Spleen (tissue), 11 donors: Measurements from ENCODE around the gene OMA1. TPM values are rescaled to one million over a fixed set of nuclear protein-coding genes. Genes with fewer than 3 reads are reported as not detected.

ENCODE experiments used
- DNase-seq: peaks from one replicate; pipeline ENCODE4 v3.0.0-alpha.2; 2020
- H3K27ac ChIP-seq, 8 donors: fragments of 200-600 bp; sonication (generic) in 7 of 8; 1 replicate in 4 of 8; 2 replicates in 4 of 8; pipeline versions ENCODE4 v1.5.0 to v1.8.0; 2016 to 2021; ENCODE audit warnings: inconsistent platforms in 4 of 8, mild to moderate bottlenecking in 4 of 8, moderate library complexity in 1 of 8
- H3K27me3 ChIP-seq, 7 donors: fragments of 200-600 bp; sonication (generic) in 6 of 7; replicated peaks in 1 of 7; 1 replicate in 4 of 7; 2 replicates in 3 of 7; pipeline versions ENCODE4 v1.5.0 to v1.8.0; 2016 to 2021; ENCODE audit warnings: inconsistent platforms in 3 of 7, mild to moderate bottlenecking in 1 of 7
- H3K36me3 ChIP-seq, 6 donors: fragments of 200-600 bp; sonication (generic) in 5 of 6; 1 replicate in 4 of 6; 2 replicates in 2 of 6; pipeline versions ENCODE4 v1.5.0 to v1.8.0; 2016 to 2021; ENCODE audit warnings: inconsistent platforms in 2 of 6
- H3K4me1 ChIP-seq, 6 donors: fragments of 200-600 bp; sonication (generic) in 5 of 6; 1 replicate in 3 of 6; 2 replicates in 3 of 6; pipeline versions ENCODE4 v1.5.0 to v1.8.0; 2016 to 2021; ENCODE audit warnings: inconsistent platforms in 3 of 6
- H3K4me3 ChIP-seq, 8 donors: fragments of 200-600 bp; sonication (generic) in 7 of 8; 1 replicate in 4 of 8; 2 replicates in 4 of 8; pipeline versions ENCODE4 v1.5.0 to v1.8.0; 2016 to 2021; ENCODE audit warnings: inconsistent platforms in 4 of 8, mild to moderate bottlenecking in 4 of 8, moderate library complexity in 2 of 8
- H3K9me3 ChIP-seq, 8 donors: fragments of 200-600 bp; sonication (generic) in 7 of 8; 1 replicate in 4 of 8; 2 replicates in 4 of 8; pipeline versions ENCODE4 v1.5.0 to v1.8.0; 2016 to 2021; ENCODE audit warnings: inconsistent platforms in 4 of 8
- CTCF ChIP-seq, 11 experiments: fragments of 200-600 bp in 7 of 11; fragments of 450-650 bp in 4 of 11; sonication (generic) in 4 of 11; IDR thresholded peaks in 8 of 11; conservative IDR thresholded peaks in 3 of 11; 1 replicate in 7 of 11; 2 replicates in 4 of 11; pipeline versions ENCODE4 v1.4.0 to v1.8.0; 2016 to 2021; ENCODE audit warnings: antibody characterized with exemption in 11 of 11, inconsistent platforms in 4 of 11, mild to moderate bottlenecking in 1 of 11
- POLR2A ChIP-seq, 3 donors: fragments of 450-650 bp; IDR thresholded peaks; one replicate each; pipeline ENCODE4 v1.5.1; 2017; ENCODE audit warnings: antibody characterized with exemption in 3 of 3, mild to moderate bottlenecking in 1 of 3
- POLR2AphosphoS5 ChIP-seq, 3 donors: sonication (generic); formaldehyde crosslinking; IDR thresholded peaks; one replicate each; pipeline ENCODE4 v1.5.1; 2017; ENCODE audit warnings: antibody characterized with exemption in 3 of 3
- WGBS, 5 donors: extraction: QIAGEN DNeasy Blood & Tissue Kit in 3 of 5; methylation state at CpG; one replicate each; pipeline versions ENCODE4 v1.1.5 to v1.1.7; 2013 to 2018; 5-methylcytosine and 5-hydroxymethylcytosine counted together
- intact Hi-C: fragments of 100-400 bp; cut with DNase I; formaldehyde crosslinking; loops from one replicate; pipeline ENCODE4 v1.15.0; 2023; ENCODE audit warnings: low total_unique reads
- polyA plus RNA-seq, 3 donors: library from polyadenylated mRNA; stranded (reverse); fragments of 200-250 nt; gene quantifications; one replicate each; pipeline ENCODE4 v1.2.1, GENCODE V29; 2013
- total RNA-seq, 7 donors: library from RNA; depleted of rRNA in 3 of 7; stranded (reverse); fragments of >200 nt in 3 of 7; fragmentation: NEBNext Ultra II Directional in 4 of 7; extraction: Animal tissue kit (Norgen Biotek cat#: 25700) in 4 of 7; gene quantifications; one replicate each; pipeline versions ENCODE4 v1.1.0 to v1.2.1, GENCODE V29; 2016 to 2021
- donor health status: healthy with polysubstance abuse.
- donor health status: DM: no; HTN: no; CAD: no; lungs with moderate emphysema.
- donor health status: DM: no; HTN: no; CAD: no.
- donor health status: Bipolar disorder and iron deficiency.
- donor health status: healthy.
- donor health status: DM: no; HTN: no; CAD: no.
- donor health status: DM: yes; HTN: yes; CAD: no.

Gene OMA1
- total and polyA plus RNA-seq, 10 donors: 19.3 to 48.6 (median 32.5) TPM

GRCh38 chr1:58441699-58442098, 104.8 kb downstream of the OMA1 start:
- Histone ChIP-seq H3K36me3 (peaks cover 0 to 20% (median 0%) of the 10 kb centered on the region in 6 donors), H3K9me3 (no peaks in the 10 kb centered on the region), H3K4me1 (no peaks in the 10 kb centered on the region), H3K27me3 (no peaks in the 10 kb centered on the region), H3K4me3 (no peak overlapping the region), H3K27ac (no peak overlapping the region)
- no peak for TF ChIP-seq POLR2AphosphoS5 (IDR thresholded peaks at IDR 0.05)
- TF ChIP-seq CTCF (IDR thresholded peaks at IDR 0.05 in 8 of 11, conservative IDR thresholded peaks at IDR 0.05 in 3 of 11): no peak
- no peak for TF ChIP-seq POLR2A (IDR thresholded peaks at IDR 0.05)
- intact Hi-C loops: no loop called here
- WGBS, 5 donors: 81 to 91% (median 85%) methylated on average over 10 of the region's 10 CpGs
- DNase-seq: no peak

- Histone ChIP-seq H3K36me3 (peaks cover 0 to 20% (median 0%) of the 10 kb centered on the region in 6 donors), H3K27ac (no peak overlapping the region), H3K4me3 (no peak overlapping the region), H3K9me3 (no peaks in the 10 kb centered on the region), H3K4me1 (no peaks in the 10 kb centered on the region), H3K27me3 (no peaks in the 10 kb centered on the region)
- WGBS, 5 donors: 72 to 95% (median 84%) methylated on average over 5 of the region's 5 CpGs
- intact Hi-C loops: no loop called here
- TF ChIP-seq POLR2AphosphoS5 (IDR thresholded peaks at IDR 0.05) (no peak), CTCF (IDR thresholded peaks at IDR 0.05 in 8 of 11, conservative IDR thresholded peaks at IDR 0.05 in 3 of 11) (no peak), POLR2A (IDR thresholded peaks at IDR 0.05) (no peak)
- no peak for DNase-seq
Measured at GRCh38 chr1:58440696-58441095, 105.8 kb downstream of the OMA1 start.

- intact Hi-C loops: no loop called here
- Histone ChIP-seq H3K27me3 (no peaks in the 10 kb centered on the region), H3K36me3 (peaks cover 0 to 15% (median 0%) of the 10 kb centered on the region in 6 donors), H3K27ac (no peak overlapping the region), H3K4me1 (peaks cover 0 to under 1% (median 0%) of the 10 kb centered on the region in 6 donors), H3K9me3 (no peaks in the 10 kb centered on the region), H3K4me3 (no peak overlapping the region)
- no peak for DNase-seq
- 70 to 85% (median 84%) methylated on average over 4 of the region's 4 CpGs for WGBS, 5 donors
- TF ChIP-seq CTCF (IDR thresholded peaks at IDR 0.05 in 8 of 11, conservative IDR thresholded peaks at IDR 0.05 in 3 of 11): no peak
- no peak for TF ChIP-seq POLR2A (IDR thresholded peaks at IDR 0.05)
- no peak for TF ChIP-seq POLR2AphosphoS5 (IDR thresholded peaks at IDR 0.05)
Measured at GRCh38 chr1:58439946-58440345, 106.6 kb downstream of the OMA1 start.

GRCh38 chr1:58438468-58438867, 108.1 kb downstream of the OMA1 start:
- Histone ChIP-seq H3K27ac (no peak overlapping the region), H3K27me3 (no peaks in the 10 kb centered on the region), H3K4me3 (no peak overlapping the region), H3K36me3 (peaks cover 0 to 15% (median 0%) of the 10 kb centered on the region in 6 donors), H3K4me1 (peaks cover 0 to 16% (median 0%) of the 10 kb centered on the region in 6 donors), H3K9me3 (no peaks in the 10 kb centered on the region)
- no peak for TF ChIP-seq POLR2AphosphoS5 (IDR thresholded peaks at IDR 0.05)
- no peak for TF ChIP-seq CTCF (IDR thresholded peaks at IDR 0.05 in 8 of 11, conservative IDR thresholded peaks at IDR 0.05 in 3 of 11)
- TF ChIP-seq POLR2A (IDR thresholded peaks at IDR 0.05): no peak
- intact Hi-C loops: no loop called here
- WGBS, 5 donors: 77 to 94% (median 87%) methylated on average over 6 of the region's 6 CpGs
- DNase-seq: no peak
